Nephron (organoid): Measurements from ENCODE around the gene GLRX.

Source experiments
- H3K27ac Mint-ChIP-seq, 3 experiments: 2 replicates each; pipeline ENCODE4 v1.8.0; 2020; ENCODE audit warnings: mixed read lengths in 3 of 3, mild to moderate bottlenecking in 2 of 3, moderate library complexity in 1 of 3
- H3K27me3 Mint-ChIP-seq: 2 replicates; pipeline ENCODE4 v1.8.0; 2021; ENCODE audit warnings: low read depth, mild to moderate bottlenecking, moderate library complexity, mixed read lengths
- H3K36me3 Mint-ChIP-seq: 2 replicates; pipeline ENCODE4 v1.8.0; 2020; ENCODE audit warnings: low read depth, mixed read lengths
- H3K4me1 Mint-ChIP-seq: 2 replicates; pipeline ENCODE4 v1.8.0; 2020; ENCODE audit warnings: mixed read lengths
- H3K4me3 Mint-ChIP-seq, 3 experiments: 2 replicates each; pipeline ENCODE4 v1.8.0; 2020; ENCODE audit warnings: mild to moderate bottlenecking in 3 of 3, mixed read lengths in 3 of 3, moderate library complexity in 2 of 3
- H3K9me3 Mint-ChIP-seq: 2 replicates; pipeline ENCODE4 v1.8.0; 2020; ENCODE audit warnings: mixed read lengths
- TF ChIP-seq, protein P1 (sequence below), 3 experiments: fragments of 200-600 bp; sonication (generic); IDR thresholded peaks; one replicate each; pipeline ENCODE4 v1.5.0; 2021; ENCODE audit warnings: antibody characterized with exemption in 3 of 3; ENCODE audit not compliant: unreplicated experiment in 3 of 3

The GLRX gene

DNA sequence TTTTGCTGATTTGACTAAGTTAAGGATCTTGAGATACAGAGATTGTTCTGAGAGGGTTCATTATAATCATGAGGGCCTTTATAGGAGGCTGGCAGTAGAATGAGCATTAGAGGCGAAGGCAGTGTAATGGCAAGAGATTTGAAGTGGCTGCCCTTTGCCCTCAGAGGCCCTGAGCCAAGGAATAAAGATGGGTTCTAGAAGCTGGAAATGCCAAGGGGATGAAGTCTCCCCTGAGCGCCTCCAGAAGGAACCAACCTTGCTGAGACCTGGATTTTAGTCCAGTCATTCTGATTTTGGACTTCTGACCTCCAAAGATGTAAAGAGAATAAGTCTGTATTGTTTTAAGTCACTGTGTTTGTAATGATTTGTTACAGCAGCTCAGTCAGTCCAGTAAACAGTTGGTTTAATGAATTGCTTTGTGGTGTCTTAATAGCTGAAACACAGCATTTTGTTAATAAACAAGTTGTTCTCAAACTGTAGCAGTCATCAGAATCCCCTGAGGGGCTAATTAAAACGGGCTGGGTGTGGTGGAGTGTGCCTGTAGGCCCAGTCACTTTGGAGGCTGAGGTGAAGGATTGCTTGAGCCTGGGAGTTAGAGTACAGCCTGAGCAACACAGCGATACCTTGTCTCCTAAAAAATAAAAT, 23.2 kb downstream of the GLRX start:
- H3K4me3 Mint-ChIP-seq, result no peak overlapping the region
- TF ChIP-seq, protein P1, sequence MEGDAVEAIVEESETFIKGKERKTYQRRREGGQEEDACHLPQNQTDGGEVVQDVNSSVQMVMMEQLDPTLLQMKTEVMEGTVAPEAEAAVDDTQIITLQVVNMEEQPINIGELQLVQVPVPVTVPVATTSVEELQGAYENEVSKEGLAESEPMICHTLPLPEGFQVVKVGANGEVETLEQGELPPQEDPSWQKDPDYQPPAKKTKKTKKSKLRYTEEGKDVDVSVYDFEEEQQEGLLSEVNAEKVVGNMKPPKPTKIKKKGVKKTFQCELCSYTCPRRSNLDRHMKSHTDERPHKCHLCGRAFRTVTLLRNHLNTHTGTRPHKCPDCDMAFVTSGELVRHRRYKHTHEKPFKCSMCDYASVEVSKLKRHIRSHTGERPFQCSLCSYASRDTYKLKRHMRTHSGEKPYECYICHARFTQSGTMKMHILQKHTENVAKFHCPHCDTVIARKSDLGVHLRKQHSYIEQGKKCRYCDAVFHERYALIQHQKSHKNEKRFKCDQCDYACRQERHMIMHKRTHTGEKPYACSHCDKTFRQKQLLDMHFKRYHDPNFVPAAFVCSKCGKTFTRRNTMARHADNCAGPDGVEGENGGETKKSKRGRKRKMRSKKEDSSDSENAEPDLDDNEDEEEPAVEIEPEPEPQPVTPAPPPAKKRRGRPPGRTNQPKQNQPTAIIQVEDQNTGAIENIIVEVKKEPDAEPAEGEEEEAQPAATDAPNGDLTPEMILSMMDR (IDR thresholded peaks at IDR 0.05; ENCODE audit: unreplicated experiment in 3 of 3), result no peak
- no peaks in the 10 kb centered on the region for H3K27me3 Mint-ChIP-seq
- H3K9me3 Mint-ChIP-seq, result peaks cover 2% of the 10 kb centered on the region
- peak overlapping the region in 1 of 3 experiments; percentile 71 for H3K27ac Mint-ChIP-seq
- peaks cover 33% of the 10 kb centered on the region for H3K36me3 Mint-ChIP-seq
- peaks cover 5% of the 10 kb centered on the region for H3K4me1 Mint-ChIP-seq

DNA sequence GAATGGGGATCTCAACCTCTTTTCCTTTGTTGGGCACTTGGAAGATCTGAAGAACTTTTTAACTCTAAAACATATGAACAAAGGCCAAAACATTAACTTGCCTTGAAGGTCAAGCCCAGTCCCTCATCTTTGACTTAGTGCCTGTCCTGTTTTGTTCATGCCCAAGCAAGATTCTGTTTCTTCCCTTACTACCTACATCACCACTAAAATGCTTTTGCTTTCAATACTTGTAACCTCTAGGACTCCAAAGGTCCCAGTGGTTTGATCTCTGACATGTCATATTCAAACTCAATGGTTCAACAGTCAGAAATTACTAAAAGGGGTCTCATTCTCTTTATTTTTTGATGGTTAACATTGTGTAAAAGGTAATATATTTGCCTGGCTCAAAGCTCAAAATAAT, 24.0 kb downstream of the GLRX start:
- no peak overlapping the region for H3K4me3 Mint-ChIP-seq
- no peak overlapping the region for H3K27ac Mint-ChIP-seq
- H3K9me3 Mint-ChIP-seq, result no peaks in the 10 kb centered on the region
- H3K4me1 Mint-ChIP-seq, result peaks cover 5% of the 10 kb centered on the region
- no peaks in the 10 kb centered on the region for H3K27me3 Mint-ChIP-seq
- peaks cover 33% of the 10 kb centered on the region for H3K36me3 Mint-ChIP-seq
- TF ChIP-seq, protein P1 (IDR thresholded peaks at IDR 0.05; ENCODE audit: unreplicated experiment in 3 of 3), result no peak

DNA sequence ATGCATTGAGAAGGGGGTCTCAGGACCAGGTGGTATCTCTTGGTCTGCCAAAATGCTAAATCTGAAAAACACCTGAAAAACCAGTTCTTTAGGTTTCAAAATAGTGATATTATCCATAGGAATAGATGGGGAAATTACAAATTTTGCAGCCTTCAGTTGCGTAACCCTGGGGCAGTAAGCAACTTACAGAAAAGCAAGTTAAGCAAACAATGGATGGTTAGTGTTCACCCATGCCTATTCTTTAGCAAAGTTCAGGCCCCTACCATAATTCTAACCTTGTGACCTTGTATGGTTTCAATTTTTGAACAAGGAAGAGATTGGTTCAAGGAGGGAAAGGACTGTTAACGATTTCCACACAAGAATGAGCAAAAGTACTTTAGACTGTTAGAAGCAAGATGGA, 24.5 kb downstream of the GLRX start:
- Mint-ChIP-seq H3K4me3 (no peak overlapping the region), H3K9me3 (no peaks in the 10 kb centered on the region), H3K36me3 (peaks cover 35% of the 10 kb centered on the region), H3K4me1 (peaks cover 5% of the 10 kb centered on the region), H3K27ac (no peak overlapping the region), H3K27me3 (no peaks in the 10 kb centered on the region)
- TF ChIP-seq, protein P1 (IDR thresholded peaks at IDR 0.05; ENCODE audit: unreplicated experiment in 3 of 3), result no peak

DNA sequence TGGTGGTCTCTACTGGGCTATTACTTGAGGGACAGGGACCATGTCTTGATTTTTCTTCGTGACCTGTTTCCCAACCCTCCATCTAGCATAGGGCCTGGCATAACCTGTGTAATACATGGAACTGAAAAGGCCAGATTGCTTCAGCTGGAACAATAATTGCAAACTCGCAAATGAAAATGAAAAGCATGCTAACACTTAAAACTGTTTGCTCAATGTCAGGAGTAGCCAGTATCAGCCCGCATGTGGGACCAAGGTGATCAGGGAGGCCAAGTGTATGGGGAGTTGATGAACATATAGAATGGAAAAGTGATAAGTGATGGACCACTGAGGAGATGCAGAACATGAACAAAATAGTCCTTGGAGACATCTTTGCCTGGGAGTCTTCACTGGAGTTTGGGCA, 25.2 kb downstream of the GLRX start:
- Mint-ChIP-seq H3K9me3 (no peaks in the 10 kb centered on the region), H3K4me3 (no peak overlapping the region), H3K36me3 (peaks cover 35% of the 10 kb centered on the region), H3K27ac (no peak overlapping the region), H3K27me3 (no peaks in the 10 kb centered on the region), H3K4me1 (peaks cover 5% of the 10 kb centered on the region)
- TF ChIP-seq, protein P1 (IDR thresholded peaks at IDR 0.05; ENCODE audit: unreplicated experiment in 3 of 3), result no peak

DNA sequence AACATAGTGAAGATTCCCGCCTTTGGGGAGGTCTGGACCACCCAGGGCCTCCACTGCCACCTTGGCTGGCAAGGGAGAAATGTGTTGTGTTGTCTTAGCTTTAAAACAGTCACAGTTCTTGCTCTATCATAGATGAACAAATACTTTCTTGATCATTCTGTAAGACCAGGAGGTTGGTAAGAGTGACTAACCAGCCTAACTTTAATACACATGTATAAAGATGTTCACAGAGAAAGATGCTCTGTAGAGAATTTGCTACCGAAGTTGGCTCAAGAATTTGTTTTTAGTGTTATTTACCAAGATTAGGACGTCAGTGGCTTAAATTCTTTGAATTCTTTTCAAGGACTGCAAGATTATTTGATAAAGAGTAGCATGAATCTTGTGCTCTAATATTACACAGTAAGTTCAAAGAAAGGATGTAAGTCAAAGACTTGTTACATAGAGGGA, 28.4 kb downstream of the GLRX start:
- Mint-ChIP-seq H3K36me3 (peaks cover 43% of the 10 kb centered on the region), H3K27me3 (no peaks in the 10 kb centered on the region), H3K27ac (no peak overlapping the region), H3K4me1 (no peaks in the 10 kb centered on the region), H3K4me3 (no peak overlapping the region), H3K9me3 (no peaks in the 10 kb centered on the region)
- TF ChIP-seq, protein P1 (IDR thresholded peaks at IDR 0.05; ENCODE audit: unreplicated experiment in 3 of 3), result no peak

DNA sequence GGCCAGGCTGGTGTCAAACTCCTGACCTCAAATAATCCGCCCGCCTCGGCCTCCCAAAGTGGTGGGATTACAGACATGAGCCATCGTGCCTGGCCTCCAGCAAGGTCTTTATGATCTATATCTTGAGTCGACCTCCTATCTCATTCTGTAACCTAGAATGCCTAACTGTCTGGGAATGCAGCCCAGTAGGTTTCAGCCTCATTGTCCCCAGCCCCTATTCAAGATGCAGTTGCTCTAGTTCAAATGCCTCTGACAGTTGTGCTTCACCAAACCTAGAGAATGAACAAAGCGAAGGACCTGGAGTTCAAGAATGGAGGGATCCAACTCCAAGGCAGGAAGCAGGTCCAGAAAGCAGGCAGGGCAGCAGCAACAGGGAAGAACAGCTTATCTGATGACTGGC, 30.8 kb downstream of the GLRX start:
- Mint-ChIP-seq H3K4me1 (no peaks in the 10 kb centered on the region), H3K27me3 (no peaks in the 10 kb centered on the region)

More for the DNA sequence above, 30.8 kb downstream of the GLRX start:
- Mint-ChIP-seq H3K36me3 (peaks cover 49% of the 10 kb centered on the region), H3K27ac (peak overlapping the region in 1 of 3 experiments; percentile 25), H3K4me3 (no peak overlapping the region), H3K9me3 (no peaks in the 10 kb centered on the region)
- TF ChIP-seq, protein P1 (IDR thresholded peaks at IDR 0.05; ENCODE audit: unreplicated experiment in 3 of 3), result no peak
